Nasal cavity respiratory epithelium epithelial cell of viscerocranial mucosa (primary cell): ENCODE measurements around the gene GDF3. TPM values are rescaled to one million over a fixed set of nuclear protein-coding genes. Genes with fewer than 3 reads are reported as not detected.

ENCODE experiments used
- total RNA-seq: library from RNA; depleted of rRNA; stranded (reverse); fragments of >200 nt; gene quantifications from 2 replicates; pipeline ENCODE4 v1.2.3, GENCODE V29; 2014

Gene GDF3
- not detected in 2 replicates for total RNA-seq

DNA sequence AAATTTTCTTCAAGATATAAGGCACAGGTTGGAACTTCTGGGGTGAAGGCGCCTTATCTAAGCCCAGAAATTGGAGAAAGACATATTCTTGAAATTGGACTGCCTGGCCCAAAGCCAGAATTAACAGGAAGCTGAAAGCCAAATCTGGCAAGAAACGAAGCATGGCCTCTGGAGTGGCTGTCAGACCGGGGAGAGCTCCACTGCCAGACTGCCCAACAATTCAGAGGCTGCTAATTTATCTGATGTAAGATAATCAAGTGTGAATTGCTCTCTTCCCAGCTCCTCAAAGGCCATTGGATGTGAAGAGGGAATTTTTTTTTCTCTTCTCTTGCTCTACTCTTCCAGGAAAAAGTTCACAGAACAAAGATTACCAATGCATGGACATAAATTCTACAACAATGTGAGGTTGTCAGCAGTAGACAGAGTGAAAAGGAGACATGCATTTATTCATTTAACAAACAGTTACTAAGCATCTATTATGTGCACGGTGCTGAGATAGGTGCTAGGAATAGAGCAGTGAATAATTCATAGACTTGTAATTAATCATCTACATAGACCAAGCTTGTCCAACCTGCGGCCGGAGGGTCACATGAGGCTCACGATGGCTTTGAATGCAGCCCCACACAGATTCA lies at the start of gene GDF3:
Gene GDF3 (minus strand): TSS at position 210 of the 632 bp plus-strand sequence. CDS start 47 bp downstream, at position 163.

DNA sequence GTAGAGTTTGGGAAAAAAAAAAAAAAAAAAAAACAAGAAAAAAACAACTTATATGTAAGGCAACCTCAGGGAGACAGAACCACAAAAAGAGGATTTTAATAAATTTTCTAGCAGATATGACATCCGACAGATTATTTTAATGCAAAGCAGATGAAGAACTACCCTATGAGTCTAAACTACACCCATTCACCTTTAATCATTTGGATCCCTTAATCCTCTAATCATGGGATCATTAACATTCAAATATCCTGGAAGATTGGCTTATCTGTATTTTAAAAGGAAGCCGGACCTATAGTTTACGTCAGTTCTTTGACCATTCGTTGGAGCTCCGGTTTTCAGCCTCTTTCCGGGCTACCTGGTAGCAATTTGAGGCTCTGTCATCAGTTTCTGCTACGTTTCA lies 15.6 kb upstream of the GDF3 start, which contains the start of gene DPPA3:
Gene DPPA3 (plus strand): TSS at position 301 of the 400 bp plus-strand sequence. CDS start 138 bp downstream, outside the sequence.

Other genes with a start within 250 kb of the GDF3 start
- not detected in 2 replicates for gene CD163, start 192.0 kb downstream of the GDF3 start, total RNA-seq
- not detected in 2 replicates for gene APOBEC1, start 29.9 kb downstream of the GDF3 start, total RNA-seq
- gene DPPA3, start 15.7 kb upstream of the GDF3 start, total RNA-seq: not detected in 2 replicates
- not detected in 2 replicates for gene CLEC4C, start 51.6 kb upstream of the GDF3 start, total RNA-seq
- not detected in 2 replicates for gene NANOGNB, start 69.4 kb upstream of the GDF3 start, total RNA-seq
- under 0.01 TPM in 1 of 2 replicates, not detected in the other for gene NANOG, start 93.6 kb upstream of the GDF3 start, total RNA-seq
- under 0.01 TPM in 1 of 2 replicates, not detected in the other for gene SLC2A14, start 177.1 kb upstream of the GDF3 start, total RNA-seq
- gene SLC2A3, start 240.4 kb upstream of the GDF3 start, total RNA-seq: 4.7 and 15.0 TPM in 2 replicates